K562 (cell line): Measurements from ENCODE around the gene TRMT1. TPM values are rescaled to one million over a fixed set of nuclear protein-coding genes. Genes with fewer than 3 reads are reported as not detected.

Source experiments
- BACH1 ChIP-seq: fragments of 200-800 bp; sonication (Bioruptor generic); IDR thresholded peaks from 2 replicates; pipeline ENCODE4 v1.6.1; 2016; ENCODE audit warnings: missing genetic modification characterization, missing compliant biosample characterization
- GMEB1 ChIP-seq: fragments of 250-450 bp; sonication (Bioruptor Pico); IDR thresholded peaks from 2 replicates; pipeline ENCODE4 v1.4.0; 2020; ENCODE audit warnings: mild to moderate bottlenecking
- MCM2 ChIP-seq: fragments of 450-650 bp; IDR thresholded peaks from 2 replicates; pipeline ENCODE4 v1.6.1; 2017; ENCODE audit warnings: low read depth, mild to moderate bottlenecking
- MXI1 ChIP-seq: IDR thresholded peaks from 2 replicates; pipeline ENCODE4 v1.6.1; 2011; ENCODE audit warnings: low read depth, mild to moderate bottlenecking, improper control_type of control experiment, low read length
- RB1 ChIP-seq: fragments of 450-650 bp; IDR thresholded peaks from 2 replicates; pipeline ENCODE4 v1.6.1; 2017; ENCODE audit warnings: low read depth, mild to moderate bottlenecking
- SRSF7 ChIP-seq: fragments of 200-400 bp; formaldehyde crosslinking; optimal IDR thresholded peaks from 2 replicates; pipeline ENCODE3; 2017; ENCODE audit warnings: mild to moderate bottlenecking, low read depth, low read length
- TAL1 ChIP-seq: fragments of 450-650 bp; IDR thresholded peaks from 2 replicates; pipeline ENCODE4 v1.6.1; 2016; ENCODE audit warnings: mild to moderate bottlenecking
- ZNF695 ChIP-seq: fragments of 450-650 bp; formaldehyde crosslinking; IDR thresholded peaks from 2 replicates; pipeline ENCODE4 v1.4.0; 2020; ENCODE audit warnings: mild to moderate bottlenecking, moderate library complexity
- polyA plus RNA-seq, 8 experiments: library from polyadenylated mRNA; depleted of rRNA in 4 of 8; stranded (reverse) in 5 of 8; unstranded in 3 of 8; fragments of >200 nt; fragmentation: Nextera tagmentation in 2 of 8; fragmentation: Illumina TruSeq in 1 of 8; extraction: Ambion mirVana in 2 of 8; extraction: Trizol in 1 of 8; gene quantifications; 2 replicates each; pipeline versions ENCODE4 v1.2.1 to v1.2.3, GENCODE V29; 2011 to 2014; ENCODE audit warnings: inconsistent platforms in 1 of 8, missing spikeins in 1 of 8
- total RNA-seq, 7 experiments: library from RNA; depleted of rRNA in 6 of 7; stranded (reverse); fragments of >200 nt in 6 of 7; fragmentation: Illumina TruSeq in 2 of 7; extraction: Trizol in 2 of 7; gene quantifications; 2 replicates each; pipeline versions ENCODE4 v1.2.1 to v1.2.3, GENCODE V29; 2011 to 2021; ENCODE audit warnings: low replicate concordance in 1 of 7
- TF ChIP-seq, protein P1 (sequence below): sonication (generic); formaldehyde crosslinking; IDR thresholded peaks from 2 replicates; pipeline ENCODE4 v1.4.0; 2020; ENCODE audit warnings: mild to moderate bottlenecking, missing genetic modification reagents
- TF ChIP-seq, protein P2 (sequence below): fragments of 450-650 bp; IDR thresholded peaks from 2 replicates; pipeline ENCODE4 v1.7.1; 2018; ENCODE audit warnings: mild to moderate bottlenecking, low read depth; ENCODE audit not compliant: partially characterized antibody
- TF ChIP-seq, protein P3 (sequence below): fragments of 250-450 bp; sonication (Bioruptor Pico); IDR thresholded peaks from 2 replicates; pipeline ENCODE4 v1.5.0; 2022; ENCODE audit warnings: mild to moderate bottlenecking

The TRMT1 gene
- total and polyA plus RNA-seq, 9 of the 15 experiments (the other 6 are each of a cell fraction or from before 2014, with no cell fraction given): 5.8 to 158 (median 54.3) TPM

GRCh38 chr19:13056052-13056660 lies 60.4 kb downstream of the TRMT1 start (continued):
- TF ChIP-seq GMEB1 (CRISPR knock-in tag): no peak
- no peak for TF ChIP-seq SRSF7
- TF ChIP-seq, protein P1, sequence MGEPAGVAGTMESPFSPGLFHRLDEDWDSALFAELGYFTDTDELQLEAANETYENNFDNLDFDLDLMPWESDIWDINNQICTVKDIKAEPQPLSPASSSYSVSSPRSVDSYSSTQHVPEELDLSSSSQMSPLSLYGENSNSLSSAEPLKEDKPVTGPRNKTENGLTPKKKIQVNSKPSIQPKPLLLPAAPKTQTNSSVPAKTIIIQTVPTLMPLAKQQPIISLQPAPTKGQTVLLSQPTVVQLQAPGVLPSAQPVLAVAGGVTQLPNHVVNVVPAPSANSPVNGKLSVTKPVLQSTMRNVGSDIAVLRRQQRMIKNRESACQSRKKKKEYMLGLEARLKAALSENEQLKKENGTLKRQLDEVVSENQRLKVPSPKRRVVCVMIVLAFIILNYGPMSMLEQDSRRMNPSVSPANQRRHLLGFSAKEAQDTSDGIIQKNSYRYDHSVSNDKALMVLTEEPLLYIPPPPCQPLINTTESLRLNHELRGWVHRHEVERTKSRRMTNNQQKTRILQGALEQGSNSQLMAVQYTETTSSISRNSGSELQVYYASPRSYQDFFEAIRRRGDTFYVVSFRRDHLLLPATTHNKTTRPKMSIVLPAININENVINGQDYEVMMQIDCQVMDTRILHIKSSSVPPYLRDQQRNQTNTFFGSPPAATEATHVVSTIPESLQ: no peak
- TF ChIP-seq RB1: no peak
- TF ChIP-seq, protein P2, sequence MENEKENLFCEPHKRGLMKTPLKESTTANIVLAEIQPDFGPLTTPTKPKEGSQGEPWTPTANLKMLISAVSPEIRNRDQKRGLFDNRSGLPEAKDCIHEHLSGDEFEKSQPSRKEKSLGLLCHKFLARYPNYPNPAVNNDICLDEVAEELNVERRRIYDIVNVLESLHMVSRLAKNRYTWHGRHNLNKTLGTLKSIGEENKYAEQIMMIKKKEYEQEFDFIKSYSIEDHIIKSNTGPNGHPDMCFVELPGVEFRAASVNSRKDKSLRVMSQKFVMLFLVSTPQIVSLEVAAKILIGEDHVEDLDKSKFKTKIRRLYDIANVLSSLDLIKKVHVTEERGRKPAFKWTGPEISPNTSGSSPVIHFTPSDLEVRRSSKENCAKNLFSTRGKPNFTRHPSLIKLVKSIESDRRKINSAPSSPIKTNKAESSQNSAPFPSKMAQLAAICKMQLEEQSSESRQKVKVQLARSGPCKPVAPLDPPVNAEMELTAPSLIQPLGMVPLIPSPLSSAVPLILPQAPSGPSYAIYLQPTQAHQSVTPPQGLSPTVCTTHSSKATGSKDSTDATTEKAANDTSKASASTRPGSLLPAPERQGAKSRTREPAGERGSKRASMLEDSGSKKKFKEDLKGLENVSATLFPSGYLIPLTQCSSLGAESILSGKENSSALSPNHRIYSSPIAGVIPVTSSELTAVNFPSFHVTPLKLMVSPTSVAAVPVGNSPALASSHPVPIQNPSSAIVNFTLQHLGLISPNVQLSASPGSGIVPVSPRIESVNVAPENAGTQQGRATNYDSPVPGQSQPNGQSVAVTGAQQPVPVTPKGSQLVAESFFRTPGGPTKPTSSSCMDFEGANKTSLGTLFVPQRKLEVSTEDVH: no peak
- TF ChIP-seq, protein P3, sequence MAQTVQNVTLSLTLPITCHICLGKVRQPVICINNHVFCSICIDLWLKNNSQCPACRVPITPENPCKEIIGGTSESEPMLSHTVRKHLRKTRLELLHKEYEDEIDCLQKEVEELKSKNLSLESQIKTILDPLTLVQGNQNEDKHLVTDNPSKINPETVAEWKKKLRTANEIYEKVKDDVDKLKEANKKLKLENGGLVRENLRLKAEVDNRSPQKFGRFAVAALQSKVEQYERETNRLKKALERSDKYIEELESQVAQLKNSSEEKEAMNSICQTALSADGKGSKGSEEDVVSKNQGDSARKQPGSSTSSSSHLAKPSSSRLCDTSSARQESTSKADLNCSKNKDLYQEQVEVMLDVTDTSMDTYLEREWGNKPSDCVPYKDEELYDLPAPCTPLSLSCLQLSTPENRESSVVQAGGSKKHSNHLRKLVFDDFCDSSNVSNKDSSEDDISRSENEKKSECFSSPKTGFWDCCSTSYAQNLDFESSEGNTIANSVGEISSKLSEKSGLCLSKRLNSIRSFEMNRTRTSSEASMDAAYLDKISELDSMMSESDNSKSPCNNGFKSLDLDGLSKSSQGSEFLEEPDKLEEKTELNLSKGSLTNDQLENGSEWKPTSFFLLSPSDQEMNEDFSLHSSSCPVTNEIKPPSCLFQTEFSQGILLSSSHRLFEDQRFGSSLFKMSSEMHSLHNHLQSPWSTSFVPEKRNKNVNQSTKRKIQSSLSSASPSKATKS: no peak
- TF ChIP-seq MCM2: no peak
- TF ChIP-seq ZNF695 (CRISPR knock-in tag): no peak
- TF ChIP-seq TAL1: no peak
- no peak for TF ChIP-seq BACH1
- TF ChIP-seq MXI1: no peak
